ENCODE measurements around the gene SAMD3.

SAMD3 gene

DNA sequence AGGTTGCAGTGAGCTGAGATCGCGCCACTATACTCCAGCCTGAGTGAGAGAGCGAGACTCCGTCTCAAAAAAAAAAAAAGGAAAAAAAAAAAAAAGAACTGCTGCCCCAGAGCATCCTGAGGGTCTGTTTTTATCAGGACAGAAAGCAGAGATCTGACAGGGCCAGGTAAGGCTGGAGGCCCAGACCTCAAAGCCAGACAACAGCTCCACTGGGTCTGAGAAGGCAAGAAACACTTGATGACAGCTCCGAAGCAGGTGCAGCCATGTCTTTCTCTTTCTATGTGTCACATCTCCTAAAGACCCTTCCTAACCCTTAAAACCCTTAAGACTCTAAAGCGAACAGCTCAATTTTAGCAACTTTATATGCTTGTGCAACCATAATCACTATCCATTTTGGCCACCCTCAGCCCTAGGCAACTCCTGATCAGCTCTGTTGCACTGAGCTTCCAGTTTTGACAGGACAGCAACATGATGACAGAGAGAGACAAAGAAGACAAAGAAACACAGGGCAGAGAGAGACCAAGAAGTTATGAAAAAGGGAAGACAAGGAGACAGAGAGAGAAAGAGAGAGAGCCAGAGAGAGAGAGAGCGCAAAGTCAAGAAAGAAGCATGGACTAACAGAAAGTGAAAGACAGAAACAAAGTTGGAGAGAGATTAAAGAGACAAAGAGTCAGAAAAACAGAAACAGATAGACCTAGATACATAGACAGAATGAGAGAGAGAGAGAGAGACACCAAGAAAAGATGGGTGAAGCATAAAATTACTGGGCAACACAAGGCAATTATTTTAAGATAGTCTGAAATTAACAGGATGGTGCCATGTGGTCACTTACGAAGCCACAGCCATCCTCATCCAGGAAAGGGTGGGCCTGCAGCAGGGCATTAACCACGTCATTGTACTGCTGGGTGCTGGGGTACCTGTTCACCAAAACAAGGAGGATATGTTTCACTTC is 39.2 kb downstream of the SAMD3 start:
- H3K27me3 ChIP-seq (ENCODE audit: control insufficient read depth, low read length) = no peaks in the 10 kb centered on the region

DNA sequence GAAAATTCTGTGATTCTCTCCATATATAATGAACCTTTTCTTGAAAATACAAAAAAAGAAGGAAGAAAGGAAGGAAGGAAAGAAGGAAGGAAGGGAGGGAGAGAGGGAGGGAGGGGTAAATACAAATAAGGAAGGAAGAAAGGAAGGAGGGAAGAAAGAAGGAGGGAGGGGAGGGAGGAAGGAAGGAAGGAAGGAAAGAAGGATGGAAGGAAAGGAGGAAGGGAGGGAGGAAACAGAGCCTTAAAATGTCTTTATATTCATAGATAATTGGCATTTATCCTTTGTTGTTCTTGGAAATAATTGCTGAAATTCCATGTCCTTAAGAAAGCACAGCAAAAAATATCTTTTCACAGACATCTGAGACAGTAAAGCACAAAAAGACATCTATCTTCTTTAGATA is 40.3 kb downstream of the SAMD3 start:
- no peaks in the 10 kb centered on the region for H3K9me3 ChIP-seq (ENCODE audit: control insufficient read depth, insufficient read depth, low read length)
- H3K79me2 ChIP-seq (ENCODE audit: control insufficient read depth, low read length) = no peaks in the 10 kb centered on the region
- H3K4me3 ChIP-seq (ENCODE audit: low read length) = no peak overlapping the region
- no peak overlapping the region for H3K4me2 ChIP-seq (ENCODE audit: low read length)
- no peaks in the 10 kb centered on the region for H3K27me3 ChIP-seq (ENCODE audit: control insufficient read depth, low read length)
- no peaks in the 10 kb centered on the region for H3F3A ChIP-seq (ENCODE audit: control insufficient read depth, insufficient read depth)
- H3K9me2 ChIP-seq (replicated peaks; ENCODE audit: control insufficient read depth, low read length) = no peaks in the 10 kb centered on the region
- no peak overlapping the region for H3K27ac ChIP-seq (ENCODE audit: low read depth, low read length)
- no peaks in the 10 kb centered on the region for H3K36me3 ChIP-seq (ENCODE audit: control insufficient read depth, low read length)
- no peaks in the 10 kb centered on the region for H4K20me1 ChIP-seq (ENCODE audit: control insufficient read depth, insufficient read depth, low read depth, low read length)
- TF ChIP-seq EZH2phosphoT487 (IDR thresholded peaks at IDR 0.05; ENCODE audit: borderline replicate concordance, low read length) = no peak
- TF ChIP-seq, protein P1, sequence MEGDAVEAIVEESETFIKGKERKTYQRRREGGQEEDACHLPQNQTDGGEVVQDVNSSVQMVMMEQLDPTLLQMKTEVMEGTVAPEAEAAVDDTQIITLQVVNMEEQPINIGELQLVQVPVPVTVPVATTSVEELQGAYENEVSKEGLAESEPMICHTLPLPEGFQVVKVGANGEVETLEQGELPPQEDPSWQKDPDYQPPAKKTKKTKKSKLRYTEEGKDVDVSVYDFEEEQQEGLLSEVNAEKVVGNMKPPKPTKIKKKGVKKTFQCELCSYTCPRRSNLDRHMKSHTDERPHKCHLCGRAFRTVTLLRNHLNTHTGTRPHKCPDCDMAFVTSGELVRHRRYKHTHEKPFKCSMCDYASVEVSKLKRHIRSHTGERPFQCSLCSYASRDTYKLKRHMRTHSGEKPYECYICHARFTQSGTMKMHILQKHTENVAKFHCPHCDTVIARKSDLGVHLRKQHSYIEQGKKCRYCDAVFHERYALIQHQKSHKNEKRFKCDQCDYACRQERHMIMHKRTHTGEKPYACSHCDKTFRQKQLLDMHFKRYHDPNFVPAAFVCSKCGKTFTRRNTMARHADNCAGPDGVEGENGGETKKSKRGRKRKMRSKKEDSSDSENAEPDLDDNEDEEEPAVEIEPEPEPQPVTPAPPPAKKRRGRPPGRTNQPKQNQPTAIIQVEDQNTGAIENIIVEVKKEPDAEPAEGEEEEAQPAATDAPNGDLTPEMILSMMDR (IDR thresholded peaks at IDR 0.05; ENCODE audit: low read depth, low read length, poor library complexity, severe bottlenecking) = no peak
- H3K4me1 ChIP-seq (ENCODE audit: control insufficient read depth, low read length) = no peaks in the 10 kb centered on the region

More for the DNA sequence above, 39.2 kb downstream of the SAMD3 start:
- H3F3A ChIP-seq (ENCODE audit: control insufficient read depth, insufficient read depth) = no peaks in the 10 kb centered on the region
- no peaks in the 10 kb centered on the region for H3K9me3 ChIP-seq (ENCODE audit: control insufficient read depth, insufficient read depth, low read length)
- H3K9me2 ChIP-seq (replicated peaks; ENCODE audit: control insufficient read depth, low read length) = no peaks in the 10 kb centered on the region
- no peak overlapping the region for H3K27ac ChIP-seq (ENCODE audit: low read depth, low read length)
- TF ChIP-seq EZH2phosphoT487 (IDR thresholded peaks at IDR 0.05; ENCODE audit: borderline replicate concordance, low read length) = no peak
- TF ChIP-seq, protein P1 (IDR thresholded peaks at IDR 0.05; ENCODE audit: low read depth, low read length, poor library complexity, severe bottlenecking) = no peak
- H3K4me1 ChIP-seq (ENCODE audit: control insufficient read depth, low read length) = no peaks in the 10 kb centered on the region
- no peak overlapping the region for H3K4me2 ChIP-seq (ENCODE audit: low read length)
- no peaks in the 10 kb centered on the region for H4K20me1 ChIP-seq (ENCODE audit: control insufficient read depth, insufficient read depth, low read depth, low read length)
- no peaks in the 10 kb centered on the region for H3K79me2 ChIP-seq (ENCODE audit: control insufficient read depth, low read length)
- no peak overlapping the region for H3K4me3 ChIP-seq (ENCODE audit: low read length)
- no peaks in the 10 kb centered on the region for H3K36me3 ChIP-seq (ENCODE audit: control insufficient read depth, low read length)

DNA sequence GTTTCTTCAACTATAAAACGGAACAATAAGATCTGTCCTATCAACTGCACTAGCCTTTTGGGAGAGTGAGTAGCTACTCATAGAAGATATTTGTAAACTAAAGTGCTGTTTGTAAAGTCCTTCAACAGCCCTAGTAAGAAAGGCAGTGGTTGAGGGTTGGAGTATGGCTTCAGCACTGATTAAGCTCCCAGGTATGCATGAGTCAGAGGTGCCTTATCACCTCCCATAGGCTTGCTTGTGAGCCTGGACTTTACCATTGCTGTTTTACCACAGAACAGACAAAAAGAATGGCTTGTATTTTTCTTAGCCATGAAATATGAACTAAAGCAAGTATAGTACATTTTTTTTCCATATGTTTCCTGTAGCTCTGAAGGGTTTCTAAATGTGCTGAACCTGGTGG is 44.1 kb downstream of the SAMD3 start:
- Histone ChIP-seq H3K4me2 (ENCODE audit: low read length) (no peak overlapping the region), H4K20me1 (ENCODE audit: control insufficient read depth, insufficient read depth, low read depth, low read length) (no peaks in the 10 kb centered on the region), H3K9me2 (replicated peaks; ENCODE audit: control insufficient read depth, low read length) (no peaks in the 10 kb centered on the region), H3K4me3 (ENCODE audit: low read length) (no peak overlapping the region), H3K79me2 (ENCODE audit: control insufficient read depth, low read length) (no peaks in the 10 kb centered on the region), H3K27me3 (ENCODE audit: control insufficient read depth, low read length) (no peaks in the 10 kb centered on the region), H3K27ac (ENCODE audit: low read depth, low read length) (no peak overlapping the region), H3K9me3 (ENCODE audit: control insufficient read depth, insufficient read depth, low read length) (no peaks in the 10 kb centered on the region), H3K36me3 (ENCODE audit: control insufficient read depth, low read length) (no peaks in the 10 kb centered on the region), H3F3A (ENCODE audit: control insufficient read depth, insufficient read depth) (no peaks in the 10 kb centered on the region), H3K4me1 (ENCODE audit: control insufficient read depth, low read length) (no peaks in the 10 kb centered on the region)
- TF ChIP-seq EZH2phosphoT487 (IDR thresholded peaks at IDR 0.05; ENCODE audit: borderline replicate concordance, low read length) = no peak
- TF ChIP-seq, protein P1 (IDR thresholded peaks at IDR 0.05; ENCODE audit: low read depth, low read length, poor library complexity, severe bottlenecking) = no peak
